GM13976 (cell line): ENCODE results near the gene EP400.

Experiments
- DNase-seq: peaks from one replicate; pipeline ENCODE4 v3.0.0; 2012; ENCODE audit warnings: low spot score
- in situ Hi-C: fragments of 300-500 bp; cut with MboI; formaldehyde crosslinking; loops from one replicate; pipeline ENCODE4 v1.12.0; 2022; ENCODE audit warnings: low sequenced_read_pairs, mixed read lengths, inconsistent platforms; ENCODE audit not compliant: unreplicated experiment
- TF ChIP-seq, protein P1 (sequence below): IDR thresholded peaks from 2 replicates; pipeline ENCODE4 v1.5.1; 2012; ENCODE audit warnings: borderline replicate concordance, mild to moderate bottlenecking; ENCODE audit not compliant: insufficient read depth; ENCODE audit errors: extremely low read depth, missing control alignments, control extremely low read depth

The EP400 gene

GRCh38 chr12:131938082-131938481 lies 11.7 kb upstream of the EP400 start:
- TF ChIP-seq, protein P1, sequence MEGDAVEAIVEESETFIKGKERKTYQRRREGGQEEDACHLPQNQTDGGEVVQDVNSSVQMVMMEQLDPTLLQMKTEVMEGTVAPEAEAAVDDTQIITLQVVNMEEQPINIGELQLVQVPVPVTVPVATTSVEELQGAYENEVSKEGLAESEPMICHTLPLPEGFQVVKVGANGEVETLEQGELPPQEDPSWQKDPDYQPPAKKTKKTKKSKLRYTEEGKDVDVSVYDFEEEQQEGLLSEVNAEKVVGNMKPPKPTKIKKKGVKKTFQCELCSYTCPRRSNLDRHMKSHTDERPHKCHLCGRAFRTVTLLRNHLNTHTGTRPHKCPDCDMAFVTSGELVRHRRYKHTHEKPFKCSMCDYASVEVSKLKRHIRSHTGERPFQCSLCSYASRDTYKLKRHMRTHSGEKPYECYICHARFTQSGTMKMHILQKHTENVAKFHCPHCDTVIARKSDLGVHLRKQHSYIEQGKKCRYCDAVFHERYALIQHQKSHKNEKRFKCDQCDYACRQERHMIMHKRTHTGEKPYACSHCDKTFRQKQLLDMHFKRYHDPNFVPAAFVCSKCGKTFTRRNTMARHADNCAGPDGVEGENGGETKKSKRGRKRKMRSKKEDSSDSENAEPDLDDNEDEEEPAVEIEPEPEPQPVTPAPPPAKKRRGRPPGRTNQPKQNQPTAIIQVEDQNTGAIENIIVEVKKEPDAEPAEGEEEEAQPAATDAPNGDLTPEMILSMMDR = no peak
- in situ Hi-C loops = no loop called here
- DNase-seq = no peak

DNA sequence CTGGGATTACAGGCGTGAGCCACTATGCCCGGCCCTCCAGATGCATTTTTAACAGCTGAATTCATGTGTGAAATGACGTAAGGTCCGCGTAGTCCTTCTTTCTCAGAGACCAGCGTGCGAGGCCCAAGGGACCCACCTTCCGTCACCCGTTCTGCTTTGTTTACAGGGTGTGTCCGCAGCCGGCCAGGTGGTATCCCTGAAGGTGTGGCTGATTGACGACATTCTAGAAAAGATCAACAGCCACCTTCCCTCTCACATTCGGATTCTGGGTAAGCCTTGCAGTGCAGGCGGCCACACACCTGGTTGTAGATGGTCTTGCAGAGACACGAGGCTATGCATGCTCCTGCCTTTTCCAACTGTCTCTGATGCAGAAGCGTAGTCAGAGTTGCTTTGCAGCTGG lies 10.7 kb upstream of the EP400 start:
- no peak for DNase-seq
- in situ Hi-C loops = no loop called here
- TF ChIP-seq, protein P1 = no peak

DNA sequence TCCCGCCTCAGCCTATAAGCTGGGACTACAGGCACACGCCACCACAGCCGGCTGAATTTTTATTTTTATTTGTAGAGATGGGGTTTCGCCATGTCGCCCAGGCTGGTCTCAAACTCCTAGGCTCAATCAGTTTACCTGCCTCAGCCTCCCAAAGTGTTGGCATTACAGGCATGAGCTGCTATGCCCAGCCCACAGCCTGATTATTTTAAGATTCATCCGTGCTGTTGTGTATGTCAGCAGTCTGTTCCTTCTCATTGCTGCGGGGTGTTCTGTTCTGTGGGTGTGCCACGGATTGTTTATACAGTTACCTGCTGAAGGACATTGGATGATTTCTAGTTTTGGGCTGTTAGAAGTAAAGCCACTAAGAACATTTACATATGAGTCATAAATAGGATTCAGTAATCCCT lies 9.6 kb upstream of the EP400 start:
- in situ Hi-C loops = no loop called here
- no peak for DNase-seq
- TF ChIP-seq, protein P1 = no peak

DNA sequence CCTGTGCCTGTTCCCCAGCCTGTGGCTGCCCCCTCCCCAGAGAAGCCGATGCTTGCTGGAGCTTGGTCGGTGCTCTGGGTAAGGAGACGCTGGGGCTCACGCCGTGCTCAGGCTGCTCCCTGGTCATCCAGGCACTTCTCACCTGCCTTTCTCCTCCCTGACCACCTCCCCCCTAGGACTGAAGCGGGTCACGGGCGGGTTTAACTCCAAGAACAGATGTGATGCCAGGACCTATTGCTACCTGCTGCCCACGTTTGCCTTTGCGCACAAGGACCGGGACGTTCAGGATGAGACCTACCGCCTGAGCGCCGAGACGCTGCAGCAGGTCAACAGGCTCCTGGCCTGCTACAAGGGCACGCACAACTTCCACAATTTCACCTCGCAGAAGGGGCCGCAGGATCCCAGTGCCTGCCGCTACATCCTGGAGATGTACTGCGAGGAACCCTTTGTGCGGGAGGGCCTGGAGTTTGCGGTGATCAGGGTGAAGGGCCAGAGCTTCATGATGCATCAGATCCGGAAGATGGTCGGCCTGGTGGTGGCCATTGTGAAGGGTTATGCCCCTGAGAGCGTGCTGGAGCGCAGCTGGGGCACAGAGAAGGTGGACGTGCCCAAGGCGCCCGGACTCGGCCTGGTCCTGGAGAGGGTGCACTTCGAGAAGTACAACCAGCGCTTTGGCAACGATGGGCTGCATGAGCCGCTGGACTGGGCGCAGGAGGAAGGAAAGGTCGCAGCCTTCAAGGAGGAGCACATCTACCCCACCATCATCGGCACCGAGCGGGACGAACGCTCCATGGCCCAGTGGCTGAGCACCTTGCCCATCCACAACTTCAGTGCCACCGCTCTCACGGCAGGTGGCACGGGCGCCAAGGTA lies 8.4 kb upstream of the EP400 start:
- no peak for DNase-seq
- in situ Hi-C loops = no loop called here
- TF ChIP-seq, protein P1 = no peak

DNA sequence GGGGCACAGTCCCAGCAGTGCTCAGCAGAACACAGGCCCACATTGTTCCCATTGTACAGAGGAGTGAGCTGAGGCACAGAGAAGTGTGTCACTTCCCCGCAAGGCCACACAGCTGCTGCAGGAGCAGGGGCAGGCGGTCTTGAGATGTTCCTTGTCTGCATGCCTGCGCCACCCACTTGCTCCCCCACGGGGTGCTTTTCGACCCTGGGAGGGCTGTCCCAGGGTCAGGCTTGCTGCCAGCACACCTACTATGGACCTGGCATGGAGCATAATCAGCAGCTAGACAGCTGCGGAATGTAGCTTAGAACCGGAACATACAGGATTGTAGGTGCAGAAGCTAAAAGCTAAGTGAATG lies 7.8 kb upstream of the EP400 start:
- TF ChIP-seq, protein P1 = no peak
- no peak for DNase-seq
- in situ Hi-C loops = no loop called here

GRCh38 chr12:131942671-131943070 lies 7.1 kb upstream of the EP400 start:
- DNase-seq = no peak
- TF ChIP-seq, protein P1 = no peak
- in situ Hi-C loops = no loop called here
